ENCODE measurements around the gene CLIC5. TPM values are rescaled to one million over a fixed set of nuclear protein-coding genes. Genes with fewer than 3 reads are reported as not detected.

CLIC5 gene
- polyA plus RNA-seq, 4 donors = 182 to 199 (median 197) TPM

DNA sequence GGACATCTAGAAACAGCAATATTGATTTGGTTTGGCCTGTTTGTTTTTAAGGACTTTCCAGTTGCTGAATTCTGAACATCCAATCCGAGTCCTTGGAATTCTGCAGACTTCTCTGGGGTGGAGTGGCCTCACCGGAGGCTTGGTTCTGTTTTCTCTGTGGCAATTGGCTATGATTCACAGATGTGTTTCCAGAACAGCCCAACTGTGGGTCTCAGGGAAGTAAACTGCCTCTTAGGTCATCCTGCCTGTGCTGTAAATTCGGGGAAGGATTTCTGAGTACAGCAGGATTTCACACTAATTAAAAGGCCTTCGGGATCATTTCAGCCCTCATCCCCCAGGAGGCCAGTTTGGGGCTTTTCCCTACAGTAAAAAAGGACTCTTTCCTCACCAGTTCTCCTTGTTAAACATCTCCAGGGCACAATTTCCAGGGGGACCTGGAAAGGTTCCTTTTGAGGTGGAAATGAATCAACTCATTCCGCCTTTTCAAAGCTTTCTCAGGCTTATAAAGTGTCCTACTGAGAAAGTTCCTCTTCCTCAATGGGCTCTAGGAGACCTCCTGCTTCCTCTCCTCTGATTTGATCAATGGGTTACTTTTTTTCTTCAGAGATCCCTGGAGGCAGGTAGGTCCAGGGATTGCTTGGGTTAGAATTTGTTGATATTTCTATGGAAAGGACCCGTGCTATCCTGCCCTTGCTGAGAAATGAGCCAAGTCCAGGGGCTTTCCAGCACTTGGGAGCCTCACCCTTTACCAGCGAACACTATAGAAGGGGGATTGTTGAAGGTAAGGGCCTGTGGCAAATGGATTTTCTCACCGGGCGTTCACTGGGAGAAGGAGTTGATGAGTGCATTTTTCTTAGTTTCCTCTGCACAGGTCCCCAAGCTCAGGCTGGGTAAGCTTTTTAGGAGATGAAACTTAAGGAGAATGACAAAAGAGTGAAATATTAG is 114.6 kb downstream of the CLIC5 start:
- no peak for DNase-seq (ENCODE audit: low read depth in 4 of 4, low spot score in 2 of 4)

DNA sequence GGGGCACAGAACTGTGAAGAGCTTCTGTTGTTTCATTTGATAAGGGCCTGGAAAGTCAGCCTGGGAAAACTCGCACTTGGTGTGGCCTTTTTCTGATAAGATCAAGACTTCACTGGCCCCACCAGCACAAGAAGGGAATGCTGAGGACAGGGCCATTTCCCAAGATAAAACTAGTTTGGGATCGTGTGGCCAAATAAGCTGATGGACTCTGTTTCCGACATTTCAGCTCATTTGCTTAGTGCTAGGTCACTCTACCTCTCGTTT is 116.0 kb downstream of the CLIC5 start:
- DNase-seq (ENCODE audit: low read depth in 4 of 4, low spot score in 2 of 4) = no peak

DNA sequence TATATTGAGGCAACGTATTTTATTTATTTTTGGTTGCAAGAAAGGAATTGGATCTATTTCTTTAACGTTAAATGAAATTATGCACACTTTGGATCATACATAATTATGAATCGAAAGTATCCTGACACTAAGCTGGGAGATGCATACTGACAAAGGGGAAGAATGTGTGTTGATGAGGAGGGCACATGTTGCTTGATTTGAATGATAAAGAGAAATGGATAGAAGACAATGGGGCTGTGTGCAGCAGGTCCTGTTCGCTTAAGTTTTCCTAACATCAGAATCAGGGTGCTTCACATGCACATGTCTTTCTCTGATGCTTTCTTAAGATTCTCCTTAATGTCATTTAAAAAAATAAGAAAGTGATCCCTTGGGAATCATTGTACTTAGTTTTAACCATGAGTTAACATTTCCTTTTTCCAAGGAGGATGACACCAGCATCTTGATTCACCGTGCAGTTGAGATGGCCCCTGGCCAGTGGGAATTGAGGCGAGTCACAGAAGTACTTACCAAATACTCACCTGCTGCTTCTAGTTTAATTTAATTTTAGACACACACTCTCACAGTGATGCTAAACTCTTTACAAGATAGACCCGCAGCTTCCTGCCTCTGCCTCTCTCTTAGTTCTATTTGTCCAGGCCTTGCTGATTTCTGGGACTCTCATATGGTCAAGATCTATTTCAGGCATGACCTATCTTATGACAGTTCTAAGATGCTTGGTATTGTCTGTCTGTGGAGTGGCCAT is 116.5 kb downstream of the CLIC5 start:
- no peak for DNase-seq (ENCODE audit: low read depth in 4 of 4, low spot score in 2 of 4)

DNA sequence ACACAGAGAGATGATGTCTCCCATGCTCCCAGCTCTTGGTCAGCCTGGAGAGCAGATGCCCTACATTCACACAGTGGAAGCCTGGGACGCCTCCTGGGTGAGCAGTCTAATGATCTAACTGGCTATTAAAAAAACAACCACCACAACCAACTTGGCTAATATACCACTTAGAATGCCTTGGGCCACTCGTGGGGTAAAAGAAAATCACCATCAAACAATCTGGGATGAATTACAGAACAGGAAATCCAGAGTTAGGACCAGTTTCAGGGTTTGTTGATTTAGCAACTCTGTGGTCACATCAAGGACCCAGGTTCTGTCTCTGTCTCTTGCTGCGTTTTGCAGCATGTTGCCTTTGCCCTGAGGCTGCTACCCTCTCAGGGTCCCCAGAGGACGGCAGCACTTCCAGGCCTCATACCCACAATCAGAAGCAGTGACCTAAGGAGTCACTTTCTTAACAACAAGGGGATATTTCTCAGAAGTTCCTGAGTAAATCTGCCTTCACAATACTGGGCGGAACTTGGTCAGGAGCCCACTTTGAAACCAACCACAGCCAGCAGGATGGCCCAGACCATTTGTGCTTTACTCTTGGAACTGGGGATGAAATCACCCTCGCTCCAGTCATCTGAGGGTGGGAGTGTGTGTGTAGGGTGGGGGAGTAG is 118.7 kb downstream of the CLIC5 start:
- DNase-seq (ENCODE audit: low read depth in 4 of 4, low spot score in 2 of 4) = no peak

DNA sequence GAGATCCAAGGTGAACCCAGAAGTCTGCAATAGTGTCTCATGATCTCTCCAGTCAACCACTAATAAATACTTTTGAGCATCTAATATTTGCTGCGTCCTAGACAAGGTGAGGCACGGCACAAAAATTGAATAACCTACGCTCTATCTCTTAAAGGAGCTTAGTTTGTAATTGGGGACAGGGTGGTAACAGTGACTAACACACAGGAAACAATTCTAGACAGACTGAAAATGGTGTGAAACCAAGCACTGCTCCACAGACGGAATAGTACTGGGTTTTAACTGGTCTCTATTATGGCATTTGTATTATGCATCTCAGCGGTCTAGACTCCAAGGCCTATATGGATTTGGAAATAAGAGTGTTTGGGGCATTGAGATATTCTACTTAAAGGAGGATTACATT is 120.1 kb downstream of the CLIC5 start:
- DNase-seq (ENCODE audit: low read depth in 4 of 4, low spot score in 2 of 4) = no peak

DNA sequence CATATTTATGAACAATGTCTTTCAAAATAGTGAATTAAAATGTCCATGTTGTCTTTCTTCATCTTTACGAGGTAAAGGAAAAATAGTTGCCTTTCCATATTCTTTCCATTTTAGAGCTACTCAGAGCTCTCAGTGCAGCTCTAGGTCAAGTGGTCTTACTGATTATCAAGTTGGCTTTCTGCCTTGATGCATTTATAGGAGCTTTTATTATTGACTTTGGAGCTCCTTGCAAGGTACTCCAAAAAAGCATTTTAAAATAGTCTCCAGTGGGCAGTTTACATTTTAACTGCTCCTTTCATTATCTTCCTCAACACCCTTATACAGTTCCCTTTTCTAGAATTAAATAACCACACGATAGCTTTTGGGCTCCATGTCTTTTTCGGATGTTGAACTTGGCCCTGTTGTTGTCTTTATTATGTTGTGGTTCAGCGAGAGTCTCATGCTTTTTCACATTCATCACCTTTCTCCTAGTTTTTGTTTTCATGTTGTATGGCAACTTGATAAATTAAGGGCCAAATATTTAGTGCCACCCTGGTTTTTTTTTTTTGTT is 122.9 kb downstream of the CLIC5 start:
- no peak for DNase-seq (ENCODE audit: low read depth in 4 of 4, low spot score in 2 of 4)

DNA sequence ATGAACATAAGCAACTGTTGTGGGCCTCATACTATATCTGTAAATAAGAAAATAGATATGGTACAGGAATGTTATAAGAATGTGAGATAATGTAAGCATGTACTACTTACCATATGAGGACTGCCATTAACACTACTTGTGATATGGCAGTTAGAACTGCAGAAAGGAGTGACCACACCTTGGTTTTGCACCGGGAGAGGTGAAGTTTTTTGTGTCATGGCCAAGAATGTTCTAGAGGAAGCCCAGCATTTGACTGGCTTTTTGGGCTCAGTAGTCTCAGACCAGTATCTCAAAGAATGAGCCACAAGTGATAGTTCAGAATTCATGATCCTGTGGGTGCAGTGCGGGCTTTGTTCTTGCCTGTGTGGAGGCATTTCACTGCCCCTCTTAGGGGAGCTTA is 123.5 kb downstream of the CLIC5 start:
- DNase-seq (ENCODE audit: low read depth in 4 of 4, low spot score in 2 of 4) = no peak

DNA sequence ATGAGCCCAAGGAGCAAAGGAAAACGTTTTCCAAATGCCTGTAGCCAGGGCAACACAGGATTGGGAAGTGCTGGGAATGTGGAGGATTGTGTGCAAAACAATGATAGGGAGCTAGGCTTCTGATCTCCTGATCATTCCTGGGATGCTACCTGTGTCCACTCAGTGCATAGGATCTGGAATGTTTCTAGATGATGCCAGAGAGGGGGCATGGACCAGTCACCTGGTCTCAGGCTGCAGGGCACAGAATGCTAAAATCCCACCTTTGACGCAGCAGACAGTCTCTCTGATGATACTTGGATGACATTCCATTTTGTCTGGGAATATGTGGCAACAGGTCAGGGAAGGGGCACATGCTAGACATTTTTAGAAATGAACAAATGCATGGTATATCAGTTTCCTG is 128.9 kb downstream of the CLIC5 start:
- no peak for DNase-seq (ENCODE audit: low read depth in 4 of 4, low spot score in 2 of 4)

DNA sequence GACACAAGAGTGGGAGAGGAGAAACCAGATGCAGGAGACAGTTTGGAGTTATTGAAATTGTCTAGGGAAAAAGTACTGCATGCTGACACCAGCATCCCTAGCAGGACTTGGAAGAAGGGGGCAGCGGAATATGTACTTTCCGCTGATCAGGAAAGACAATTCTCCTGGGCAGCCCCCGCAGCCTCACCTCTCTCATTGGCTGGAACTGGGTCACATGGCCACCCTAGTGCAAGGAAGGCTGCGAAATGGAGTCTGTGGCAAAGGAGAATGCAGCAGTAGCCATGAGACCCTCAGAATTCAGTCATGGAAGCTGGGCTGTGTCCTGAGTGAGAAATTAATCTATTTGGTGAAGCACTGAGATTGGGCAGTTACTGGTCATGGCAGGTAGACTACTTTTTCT is 131.3 kb downstream of the CLIC5 start:
- DNase-seq (ENCODE audit: low read depth in 4 of 4, low spot score in 2 of 4) = no peak

DNA sequence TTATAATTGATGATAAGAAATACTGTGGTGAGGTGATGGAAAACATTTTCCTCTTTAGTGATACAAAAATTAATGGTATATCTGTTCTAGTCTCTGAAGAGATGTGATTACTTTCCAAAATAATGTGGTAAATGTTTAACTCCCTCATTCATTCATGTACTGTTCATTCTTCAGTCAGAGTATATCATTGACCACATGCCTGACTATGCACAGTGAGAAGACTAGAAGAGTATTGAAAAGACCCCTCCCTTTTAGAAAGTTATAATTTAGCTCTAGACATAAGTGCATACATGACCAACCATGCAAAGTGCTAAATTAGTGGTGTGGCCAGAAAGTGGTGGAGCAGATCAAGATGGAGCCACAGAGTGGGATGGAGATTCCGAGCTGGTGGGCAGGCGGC is 133.0 kb downstream of the CLIC5 start:
- DNase-seq (ENCODE audit: low read depth in 4 of 4, low spot score in 2 of 4) = no peak

DNA sequence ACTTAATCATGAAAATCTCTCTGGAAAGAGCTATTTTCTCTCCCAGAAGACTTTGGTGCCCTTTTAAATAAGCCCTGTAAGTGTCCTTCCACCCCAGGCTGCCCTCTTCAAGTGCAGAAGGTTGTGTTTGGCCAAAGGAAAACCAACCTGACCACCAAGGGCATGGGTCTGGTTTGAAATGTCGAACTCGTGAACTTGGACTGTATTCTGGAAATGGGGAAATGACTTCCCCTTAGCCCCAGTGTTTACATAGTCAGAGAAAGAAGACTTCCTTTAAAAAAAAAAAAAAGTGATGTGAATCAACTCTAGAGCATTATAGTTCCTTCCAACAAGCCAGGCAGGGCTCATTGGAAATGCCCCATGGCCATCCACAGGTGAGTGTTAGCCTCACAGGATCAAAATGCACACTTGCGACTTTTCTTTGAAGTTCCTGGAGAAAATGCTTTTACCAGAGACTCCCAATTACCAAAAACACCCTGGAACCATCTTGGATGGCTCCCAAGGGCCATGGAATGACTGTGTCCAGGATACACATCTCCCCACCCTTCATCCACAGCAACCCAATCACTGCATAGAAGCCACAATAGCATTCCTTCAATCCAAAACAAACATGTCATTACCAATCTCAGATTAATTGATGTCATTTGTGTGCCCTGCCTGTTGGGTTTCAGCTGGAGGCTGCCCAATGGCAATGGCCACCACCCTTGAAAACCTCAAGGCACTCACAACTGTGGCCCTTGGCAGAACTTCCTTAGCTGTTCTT is 133.8 kb downstream of the CLIC5 start:
- DNase-seq (ENCODE audit: low read depth in 4 of 4, low spot score in 2 of 4) = no peak

DNA sequence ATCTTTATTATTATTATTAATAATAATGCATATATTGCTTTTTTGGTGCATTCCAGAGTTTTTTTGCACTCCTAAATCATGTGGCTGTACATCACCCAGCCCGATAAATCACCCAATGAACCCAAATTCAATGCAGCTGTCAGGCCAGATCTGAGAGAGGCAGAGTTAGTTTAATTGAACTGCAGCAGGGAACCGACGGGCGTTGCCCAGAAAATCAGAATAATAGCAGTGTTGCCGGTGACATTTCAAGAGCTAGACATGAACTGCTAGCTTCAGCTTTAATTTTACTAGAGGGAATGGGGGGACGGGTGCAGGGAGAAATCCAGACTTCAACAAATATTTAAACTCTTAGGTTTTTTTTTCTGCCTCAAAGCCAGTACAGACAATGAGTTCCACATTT is 135.0 kb downstream of the CLIC5 start:
- peak; percentile 7 to 38 (median 30) for DNase-seq (ENCODE audit: low read depth in 4 of 4, low spot score in 2 of 4)

DNA sequence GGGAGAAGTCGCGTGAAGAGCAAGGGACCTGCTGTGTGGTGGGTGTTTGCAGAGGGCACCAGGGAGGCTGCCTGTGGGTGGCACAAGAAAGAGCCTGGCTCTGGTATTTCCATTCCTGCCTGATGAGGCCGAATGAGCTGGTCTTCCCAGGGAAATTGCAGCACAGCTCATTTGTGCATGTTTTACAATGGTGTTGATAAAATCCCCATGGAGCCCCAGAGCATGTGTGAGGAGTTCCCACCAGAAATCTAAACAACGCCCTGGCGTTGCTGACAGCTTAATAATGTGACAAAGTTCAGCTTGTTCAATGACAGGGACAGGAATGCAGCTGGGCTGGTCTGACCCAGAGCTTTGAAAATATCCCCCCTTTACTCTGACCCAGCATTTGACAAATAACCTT is 135.5 kb downstream of the CLIC5 start:
- DNase-seq (ENCODE audit: low read depth in 4 of 4, low spot score in 2 of 4) = peak; percentile 34 to 61 (median 49)

DNA sequence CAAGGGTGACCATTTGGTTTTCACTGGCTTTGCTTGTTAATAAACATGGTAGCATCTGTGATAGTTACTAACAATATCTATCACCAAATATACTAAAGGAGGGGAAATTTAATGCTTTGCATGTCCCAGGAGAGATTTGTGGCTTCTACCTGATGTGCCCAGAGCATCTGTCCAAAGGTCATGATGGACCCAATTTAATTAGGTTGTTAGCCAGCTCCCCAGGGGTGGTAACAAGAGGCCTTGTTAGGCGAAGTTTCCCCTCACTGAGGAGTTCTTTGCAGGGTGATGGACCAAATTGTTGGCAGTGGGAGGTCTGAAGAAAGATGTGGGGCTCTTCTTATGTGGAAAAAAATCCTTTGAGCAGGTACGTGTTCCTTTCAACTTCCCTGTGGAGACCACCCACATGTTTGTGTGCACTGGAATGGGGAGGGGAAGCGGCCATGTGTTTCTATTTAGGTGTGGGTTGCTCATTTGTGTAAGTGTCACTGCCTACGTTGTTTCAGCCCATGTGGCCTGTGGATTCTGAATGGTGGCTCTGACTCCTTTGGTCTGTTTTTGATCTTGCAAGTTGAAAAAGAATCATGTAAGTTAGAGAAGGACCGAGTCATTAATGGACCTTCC is 137.6 kb downstream of the CLIC5 start:
- no peak for DNase-seq (ENCODE audit: low read depth in 4 of 4, low spot score in 2 of 4)

DNA sequence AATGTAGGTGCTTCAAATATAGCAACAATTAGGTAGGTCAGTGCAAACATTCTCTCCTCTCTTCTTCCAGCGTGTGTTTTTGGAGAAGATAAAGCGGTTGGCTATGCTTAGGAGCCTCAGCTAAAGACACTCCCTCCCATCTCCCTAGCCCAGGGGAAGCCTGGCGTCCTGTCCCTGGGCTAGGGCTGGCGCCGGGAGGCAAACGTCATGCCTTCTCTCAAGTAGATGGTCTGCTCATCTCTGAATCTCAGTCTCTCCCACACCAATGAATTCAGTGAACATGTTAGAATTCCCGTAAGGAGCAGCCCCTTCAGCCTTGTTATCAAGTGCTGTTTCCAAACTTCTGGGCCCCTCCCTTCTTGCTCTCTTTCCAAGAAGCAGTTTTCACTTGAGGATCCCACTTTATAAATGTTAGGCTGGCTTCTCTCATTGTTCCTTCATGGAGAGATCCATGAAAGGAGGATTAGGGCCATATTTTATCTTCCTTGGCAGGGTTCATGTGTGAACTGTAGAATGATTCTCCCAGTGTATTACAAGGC is 142.8 kb downstream of the CLIC5 start:
- no peak for DNase-seq (ENCODE audit: low read depth in 4 of 4, low spot score in 2 of 4)

DNA sequence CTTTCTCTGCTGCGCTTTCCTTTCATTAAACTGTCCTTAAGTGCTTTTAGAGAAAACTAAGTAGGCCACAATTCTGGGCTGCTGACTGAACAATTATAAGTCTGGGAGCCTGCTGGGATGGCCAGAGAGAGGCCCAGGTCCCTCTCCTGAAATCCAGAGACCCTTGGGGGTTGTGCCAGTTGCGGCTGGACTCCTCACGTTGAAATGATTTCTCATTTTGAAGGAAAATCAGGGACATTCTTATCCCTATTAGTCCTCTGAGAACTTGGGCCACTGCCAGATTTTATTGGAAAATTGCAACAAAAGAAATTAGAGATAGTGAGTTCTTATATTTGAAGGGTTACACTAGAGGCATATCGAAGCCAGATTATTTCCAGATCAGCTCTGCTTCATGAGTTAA is 145.1 kb downstream of the CLIC5 start:
- no peak for DNase-seq (ENCODE audit: low read depth in 4 of 4, low spot score in 2 of 4)

DNA sequence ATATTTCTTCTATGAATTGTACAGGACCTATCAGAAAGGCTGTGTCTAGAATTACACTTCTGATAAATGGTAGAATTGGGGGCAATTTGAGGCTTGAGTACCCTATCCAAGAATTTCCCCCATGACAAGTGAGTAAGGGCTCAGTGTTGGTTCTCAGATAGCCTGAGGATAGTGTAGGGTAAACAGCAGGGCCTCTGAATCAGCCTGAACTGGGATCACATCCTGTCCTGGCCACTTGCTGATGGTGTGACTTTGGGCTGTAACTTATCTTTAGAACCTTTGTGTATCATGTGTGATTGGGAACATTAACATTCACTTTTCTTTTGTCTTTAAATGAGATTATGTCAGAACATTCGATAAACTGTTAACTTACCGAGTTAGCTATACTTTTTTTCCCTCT is 151.0 kb downstream of the CLIC5 start:
- DNase-seq (ENCODE audit: low read depth in 4 of 4, low spot score in 2 of 4) = no peak

DNA sequence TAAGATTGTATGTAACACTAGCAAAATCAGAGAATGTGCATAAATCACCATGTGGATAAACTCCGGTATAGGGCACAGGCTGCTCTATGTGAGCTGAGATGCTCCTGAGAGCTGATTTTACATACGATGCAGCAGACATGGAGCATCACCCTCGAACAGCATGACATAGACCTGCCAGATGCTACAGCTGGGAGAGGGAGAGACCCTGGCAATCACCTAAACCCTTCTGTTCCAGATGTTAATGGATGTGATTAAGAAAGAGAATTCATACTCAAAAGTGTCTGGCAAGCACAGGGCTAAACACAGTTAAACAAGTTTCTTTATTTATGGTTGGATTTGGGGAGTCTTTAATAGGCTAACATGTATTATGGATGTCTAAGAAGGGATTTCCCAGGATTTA is 157.0 kb downstream of the CLIC5 start:
- no peak for DNase-seq (ENCODE audit: low read depth in 4 of 4, low spot score in 2 of 4)

DNA sequence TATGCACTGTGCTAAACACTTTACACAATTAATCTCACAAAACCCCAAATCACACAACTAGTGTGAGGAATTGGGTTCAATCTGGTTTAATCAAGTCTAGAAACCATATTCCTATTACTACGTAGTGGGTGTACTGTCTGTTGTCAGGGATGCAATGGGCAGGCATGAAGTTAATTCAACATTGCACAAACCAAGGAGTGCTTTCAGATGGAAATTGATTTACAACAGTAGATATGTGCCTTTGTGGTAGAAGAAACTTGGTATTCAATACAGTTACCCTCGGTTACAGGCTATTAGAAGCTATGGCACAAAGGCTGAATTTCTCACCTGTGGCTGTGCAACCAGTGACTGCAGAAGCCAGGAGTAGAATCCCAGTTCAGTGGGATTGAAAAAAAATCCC is 157.8 kb downstream of the CLIC5 start:
- DNase-seq (ENCODE audit: low read depth in 4 of 4, low spot score in 2 of 4) = no peak
